DMS79 treated with DMSO at 0.1 percent for 48 hours (cell line): Measurements from ENCODE around the gene LSM14A.

Source experiments
- DNase-seq: peaks from one replicate; lab custom pipeline; 2025; lab: John Stamatoyannopoulos, UW

LSM14A gene

DNA sequence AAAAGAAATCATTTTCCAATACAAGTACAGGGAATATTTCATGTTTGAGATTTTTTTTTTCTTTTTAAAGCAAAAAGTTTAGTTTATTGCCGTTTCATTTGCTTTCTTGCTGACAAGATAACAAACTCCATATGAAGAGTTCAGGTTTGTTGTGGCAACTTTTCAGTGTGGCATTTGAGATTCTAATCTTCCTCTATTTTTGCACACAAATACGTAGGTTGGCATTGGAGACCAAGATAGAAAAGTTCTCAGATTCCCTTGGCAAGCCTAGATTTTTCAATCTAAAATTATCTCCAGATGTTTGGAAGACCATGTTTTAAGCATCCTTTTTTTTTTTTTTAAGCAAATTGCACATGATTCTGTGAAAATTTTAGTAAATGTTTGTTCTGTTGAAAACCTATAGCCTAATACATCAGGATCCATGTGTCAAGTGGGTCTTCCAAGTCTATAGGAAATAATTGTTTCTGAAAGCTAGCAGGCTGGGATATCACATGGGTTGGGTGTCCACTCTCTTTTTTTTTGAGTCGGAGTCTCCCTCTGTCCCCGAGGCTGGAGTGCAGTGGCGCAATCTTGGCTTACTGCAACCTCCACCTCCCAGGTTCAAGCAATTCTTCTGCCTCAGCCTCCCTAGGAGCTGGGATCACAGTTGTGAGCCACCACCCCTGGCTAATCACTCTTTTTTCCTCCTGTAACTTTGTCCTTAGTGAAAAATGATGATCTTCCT, 84.7 kb downstream of the LSM14A start:
- DNase-seq: no peak

DNA sequence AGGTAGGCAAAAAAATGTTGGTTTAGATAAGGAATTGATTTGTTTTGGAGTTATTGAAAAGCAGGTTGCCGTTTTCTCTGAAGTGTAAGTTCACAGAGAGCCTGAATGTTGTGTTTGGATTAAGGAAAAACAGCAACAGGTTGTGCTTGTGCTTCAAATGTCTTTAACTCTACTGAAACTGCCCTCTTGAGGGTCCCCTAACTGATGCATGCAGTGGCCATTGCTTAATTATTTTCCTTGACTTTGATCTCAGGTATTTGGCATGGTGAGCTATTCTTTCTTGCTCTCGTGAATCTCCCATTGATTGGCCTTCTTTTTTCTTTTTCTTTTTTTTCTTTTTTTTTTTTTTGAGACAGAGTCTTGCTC, 85.2 kb downstream of the LSM14A start:
- no peak for DNase-seq

DNA sequence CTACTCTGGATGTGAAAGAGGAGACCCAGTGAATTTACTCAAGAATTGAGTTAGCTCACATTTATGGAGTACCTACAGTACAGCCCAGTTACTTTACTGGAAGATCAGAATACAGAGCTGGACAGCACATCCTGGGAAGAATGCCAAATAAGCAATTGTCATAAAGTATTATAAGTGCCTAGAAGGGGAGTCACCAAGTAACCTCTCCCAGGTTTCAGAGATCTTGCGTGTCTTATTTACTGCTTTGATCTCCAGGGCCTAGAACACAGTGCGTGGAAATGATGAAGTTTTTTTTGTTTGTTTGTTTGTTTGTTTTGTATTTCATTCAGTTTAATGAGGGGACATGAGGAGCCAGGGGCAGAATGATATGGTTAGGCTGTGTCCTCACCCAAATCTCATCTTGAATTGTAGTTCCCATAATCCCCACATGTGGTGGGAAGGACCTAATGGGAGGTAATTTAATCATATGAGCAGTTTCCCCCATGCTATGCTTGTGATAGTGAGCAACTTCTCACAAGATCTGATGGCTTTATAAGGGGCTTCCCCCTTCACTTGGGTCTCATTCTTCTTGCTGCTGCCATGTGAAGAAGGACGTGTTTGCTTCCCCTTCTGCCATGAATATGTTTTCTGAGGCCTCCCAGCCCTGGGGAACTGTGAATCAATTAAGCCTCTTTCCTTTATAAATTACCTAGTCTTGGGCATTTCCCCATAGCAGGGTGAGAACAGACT, 87.2 kb downstream of the LSM14A start:
- DNase-seq: peak; percentile 14

DNA sequence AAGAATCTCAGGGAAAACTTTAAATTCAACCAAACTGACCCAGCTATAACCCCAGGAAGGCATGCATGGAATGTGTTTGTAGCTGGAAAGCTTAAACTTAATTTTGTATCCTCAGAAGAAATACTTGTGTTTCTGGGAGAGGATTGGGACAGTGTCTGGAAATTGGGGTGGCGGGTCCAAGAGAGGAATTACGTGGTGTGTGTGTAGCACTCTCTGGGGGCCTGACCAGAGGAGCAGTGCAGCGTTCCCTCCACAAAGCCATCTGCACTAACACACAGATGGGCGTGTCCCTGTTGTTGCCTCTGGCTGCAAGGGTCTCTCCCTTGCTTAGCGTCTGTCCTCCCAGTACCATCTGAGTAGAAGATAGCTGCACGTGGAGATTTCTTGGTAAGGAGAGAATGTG, 88.5 kb downstream of the LSM14A start:
- no peak for DNase-seq

DNA sequence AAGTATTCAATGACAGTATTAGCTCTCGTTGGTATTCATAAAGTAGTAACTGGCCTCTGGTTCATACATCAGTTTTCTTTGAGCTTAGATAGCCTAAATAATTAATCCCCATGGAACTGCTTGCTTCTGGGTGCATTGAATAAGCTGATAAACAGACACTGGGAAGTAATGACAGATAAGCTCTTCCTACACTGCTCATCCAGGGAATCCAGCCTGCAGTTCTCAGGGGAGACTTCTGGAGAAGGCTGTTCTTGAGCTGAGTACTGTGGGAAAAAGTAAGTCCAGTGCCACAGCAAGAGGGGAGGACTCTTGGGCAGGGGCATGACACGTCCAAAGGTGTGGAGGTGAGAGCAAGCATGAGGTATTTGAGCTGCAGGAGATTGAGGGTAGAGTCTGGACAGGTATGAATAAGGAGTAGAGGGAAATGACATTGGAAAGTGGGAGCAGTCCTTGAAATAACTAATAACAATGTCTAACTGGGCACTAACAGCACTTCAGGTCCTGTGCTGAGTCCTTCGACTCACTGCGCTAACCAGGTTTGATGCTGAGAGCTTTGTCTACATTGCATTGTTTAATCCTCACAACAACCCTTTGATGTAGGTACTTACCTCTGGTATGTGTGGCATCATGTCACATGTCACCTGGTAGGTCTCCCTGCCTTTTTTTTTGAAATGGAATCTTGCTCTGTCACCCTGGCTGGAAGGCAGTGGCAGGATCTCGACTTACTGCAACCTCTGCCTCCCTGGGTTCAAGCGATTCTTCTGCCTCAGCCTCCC, 89.2 kb downstream of the LSM14A start:
- no peak for DNase-seq

DNA sequence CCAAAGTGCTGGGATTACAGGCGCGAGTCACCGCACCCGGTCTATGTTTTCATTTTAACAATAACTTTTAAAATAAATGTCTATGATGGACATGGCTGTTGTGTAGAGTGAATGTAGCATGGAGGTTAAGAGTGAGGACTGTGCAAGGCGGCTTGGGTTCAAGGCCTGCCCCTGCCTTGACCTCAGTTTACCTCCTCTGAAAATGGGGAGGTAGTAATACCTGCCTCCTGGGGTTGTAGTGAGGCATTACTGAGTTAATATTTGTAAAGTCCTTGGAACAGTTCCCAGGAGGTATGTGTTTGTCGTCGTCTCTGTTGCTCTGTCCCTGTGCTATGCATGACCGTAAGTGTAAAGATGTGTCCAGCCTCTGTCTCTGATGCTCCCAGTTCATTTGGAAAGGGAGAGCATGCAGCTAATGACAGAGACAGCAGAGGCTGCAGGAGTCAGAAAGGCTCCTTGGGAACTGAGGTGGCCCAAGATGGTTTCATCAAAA, 91.5 kb downstream of the LSM14A start:
- no peak for DNase-seq

DNA sequence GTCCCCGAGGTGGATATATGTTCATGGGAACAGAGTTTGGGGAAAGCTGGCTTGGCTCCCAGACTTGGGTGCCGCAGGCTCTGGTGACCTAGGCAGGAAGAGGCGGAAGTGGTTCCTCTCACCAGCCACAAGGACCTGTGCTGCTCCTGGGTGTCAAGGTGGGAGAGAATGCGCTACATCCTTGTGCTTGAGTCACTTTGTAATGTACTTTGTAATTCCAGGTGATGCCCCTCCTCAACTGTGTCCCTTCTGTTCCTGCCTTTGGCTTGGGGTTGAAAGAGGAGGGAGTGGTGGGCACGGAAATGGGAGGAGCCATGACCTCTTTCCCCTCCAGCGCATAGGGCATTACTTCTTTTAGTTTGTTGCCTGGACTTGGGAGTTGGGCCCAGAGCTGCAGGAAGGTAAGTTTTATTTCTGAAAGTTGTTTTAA, 92.9 kb downstream of the LSM14A start:
- no peak for DNase-seq

DNA sequence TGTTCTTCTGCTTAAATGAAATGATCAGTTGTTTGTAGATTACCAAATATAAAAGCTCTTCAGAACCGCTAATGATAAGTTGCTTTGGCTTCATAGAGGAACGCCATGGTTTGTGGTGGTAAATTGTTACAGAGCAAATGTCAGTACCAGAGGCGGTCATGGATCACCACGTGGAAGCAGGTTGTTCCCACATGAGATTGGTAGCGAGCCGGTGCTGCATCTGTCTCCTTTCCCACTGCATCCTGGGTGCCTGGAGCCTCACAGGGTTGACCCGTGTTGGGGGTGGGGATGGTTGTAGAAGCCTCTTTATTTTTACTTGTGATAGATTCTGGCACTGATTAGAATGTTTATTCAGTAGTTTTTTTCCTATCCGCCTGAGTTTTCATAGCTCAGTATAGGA, 96.8 kb downstream of the LSM14A start:
- no peak for DNase-seq

DNA sequence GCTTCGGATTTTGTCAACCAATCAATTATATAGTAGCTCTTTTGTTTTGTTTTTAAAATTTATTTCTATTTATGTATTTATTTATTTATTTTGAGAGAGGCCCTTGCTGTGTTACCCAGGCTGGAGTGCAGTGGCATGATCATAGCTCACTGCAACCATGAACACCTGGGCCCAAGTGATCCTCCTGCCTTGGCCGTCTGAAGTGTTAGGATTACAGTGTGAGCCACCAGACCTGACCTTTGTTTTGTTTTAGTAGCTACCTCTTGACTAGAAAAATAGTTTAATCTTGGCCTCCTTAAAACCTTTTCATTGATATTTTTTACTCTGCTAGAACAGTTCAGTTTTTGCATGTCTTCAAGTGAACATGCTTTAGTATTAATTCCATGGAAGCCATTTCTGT, 97.2 kb downstream of the LSM14A start:
- DNase-seq: no peak

DNA sequence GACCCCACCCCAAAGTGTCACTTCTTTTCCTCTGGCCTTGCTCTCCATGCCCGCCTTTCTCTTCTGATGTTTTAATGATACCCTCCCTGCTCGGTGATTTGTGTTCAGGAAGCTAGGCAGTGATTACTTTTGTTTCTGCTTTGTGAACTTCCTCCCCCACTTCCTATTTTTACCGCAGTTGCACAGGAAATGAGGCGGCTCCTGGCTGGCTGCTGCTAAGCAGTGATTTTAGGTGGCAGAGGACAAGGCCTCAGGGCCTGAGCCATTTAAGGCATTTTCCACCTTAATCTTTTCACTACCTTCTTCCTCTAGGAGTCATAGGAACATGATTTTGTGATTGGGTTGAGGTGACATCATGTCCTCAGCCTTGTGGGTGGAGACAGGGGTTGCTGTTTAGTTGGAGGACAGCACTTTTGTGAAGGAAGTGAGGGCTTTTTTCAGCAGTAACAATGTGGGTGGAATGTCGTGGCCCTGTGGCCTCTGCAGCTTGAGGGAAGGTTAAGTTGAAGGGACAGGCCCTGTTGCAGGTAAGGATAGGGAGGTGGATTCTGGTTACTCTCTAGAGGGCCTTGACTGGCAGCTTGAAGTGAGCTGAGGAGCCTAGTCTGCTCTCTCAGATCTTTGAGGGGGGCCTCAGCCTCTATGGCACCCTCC, 97.8 kb downstream of the LSM14A start:
- no peak for DNase-seq

DNA sequence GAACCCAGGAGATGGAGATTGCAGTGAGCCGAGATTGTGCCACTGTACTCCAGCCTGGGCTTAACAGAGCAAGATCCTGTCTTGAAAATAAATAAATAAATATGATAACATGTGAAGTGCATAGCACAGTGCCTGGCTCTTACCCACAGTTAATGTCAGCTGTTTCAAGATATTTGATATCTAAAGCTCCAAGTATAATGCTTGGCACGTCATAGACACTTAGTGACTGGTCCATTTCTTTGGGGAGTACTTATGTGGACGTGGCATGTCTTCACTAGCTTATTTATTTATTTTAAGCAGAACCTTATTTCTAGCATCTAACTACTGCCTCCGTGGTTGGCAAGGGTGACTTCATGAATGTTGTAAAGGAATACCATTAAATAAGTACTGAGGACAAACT, 100.8 kb downstream of the LSM14A start:
- DNase-seq: no peak

DNA sequence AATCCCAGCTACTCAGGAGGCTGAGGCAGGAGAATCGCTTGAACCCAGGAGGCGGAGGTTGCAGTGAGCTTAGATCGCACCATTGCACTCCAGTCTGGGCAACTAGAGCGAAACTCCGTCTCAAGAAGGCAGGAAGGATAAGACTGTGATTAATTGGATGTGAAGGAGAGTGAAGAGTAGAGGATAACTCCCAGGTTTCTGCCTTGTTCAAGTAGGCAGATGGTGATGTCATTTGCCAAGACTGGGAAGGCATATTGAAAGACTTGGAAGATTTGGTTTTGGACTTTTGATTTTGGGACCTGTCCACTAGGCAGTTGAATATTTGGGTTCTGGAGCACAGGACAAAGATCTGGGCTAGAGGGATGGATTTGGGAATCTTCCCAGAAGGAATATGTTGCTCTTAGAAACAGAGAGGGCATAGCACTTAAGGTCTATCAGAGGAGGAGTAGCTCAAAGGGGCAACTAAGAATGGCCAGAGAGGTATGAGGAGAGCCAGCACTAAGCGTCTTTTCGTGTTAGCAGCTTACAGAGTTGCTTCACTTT, 102.1 kb downstream of the LSM14A start:
- DNase-seq: no peak

DNA sequence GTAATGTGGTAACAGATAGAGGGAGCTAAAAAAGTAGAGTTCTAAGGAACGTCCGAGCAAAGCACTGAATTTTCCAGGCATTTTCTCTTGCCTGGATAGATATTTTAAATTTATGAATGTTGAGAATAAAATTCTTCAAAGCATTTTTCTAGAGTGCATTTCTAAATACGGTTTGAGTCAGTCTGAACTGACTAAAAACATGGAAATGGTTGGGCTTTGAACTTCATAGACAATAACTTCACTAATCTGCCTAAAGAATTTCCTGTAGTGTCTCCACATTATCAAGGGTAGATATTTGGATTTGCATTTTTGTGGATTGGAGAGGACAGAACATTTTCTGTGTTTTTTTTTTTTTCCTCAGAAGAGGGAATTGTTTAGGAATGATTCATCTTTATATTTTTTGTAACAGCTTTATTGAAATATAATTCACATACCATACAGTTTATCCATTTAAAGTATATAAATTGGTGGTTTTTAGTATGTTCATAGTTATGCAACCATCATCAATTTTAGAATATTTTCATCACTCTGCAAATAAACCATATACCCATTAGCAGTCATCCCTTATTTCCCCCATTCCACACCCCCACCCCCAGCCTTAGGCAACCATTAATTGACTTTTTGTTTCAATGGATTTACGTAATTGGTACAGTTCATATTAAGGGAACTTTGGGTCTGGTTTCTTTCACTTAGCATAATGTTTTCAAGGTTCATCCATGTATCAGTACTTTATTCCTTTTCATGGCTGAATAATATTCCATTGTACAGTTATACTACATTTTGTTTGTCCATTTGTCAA, 102.7 kb downstream of the LSM14A start:
- no peak for DNase-seq

DNA sequence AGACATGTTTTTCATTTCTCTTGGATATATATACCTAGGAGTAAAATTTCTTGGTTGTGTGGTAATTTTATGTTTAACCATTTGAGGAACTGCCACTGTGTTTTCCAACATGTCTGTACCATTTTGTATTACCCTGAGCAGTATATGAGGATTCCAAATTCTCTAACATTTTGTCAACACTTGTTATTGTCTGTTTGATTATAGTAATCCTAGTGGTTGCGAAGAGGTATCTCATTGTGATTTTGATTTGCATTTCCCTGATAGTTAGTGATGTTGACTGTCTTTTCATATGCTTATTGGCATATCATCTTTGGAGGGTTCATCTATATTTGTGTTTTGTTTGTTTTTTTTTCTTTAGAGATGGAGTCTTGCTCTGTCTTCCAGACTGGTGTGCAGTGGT, 103.4 kb downstream of the LSM14A start:
- DNase-seq: no peak

DNA sequence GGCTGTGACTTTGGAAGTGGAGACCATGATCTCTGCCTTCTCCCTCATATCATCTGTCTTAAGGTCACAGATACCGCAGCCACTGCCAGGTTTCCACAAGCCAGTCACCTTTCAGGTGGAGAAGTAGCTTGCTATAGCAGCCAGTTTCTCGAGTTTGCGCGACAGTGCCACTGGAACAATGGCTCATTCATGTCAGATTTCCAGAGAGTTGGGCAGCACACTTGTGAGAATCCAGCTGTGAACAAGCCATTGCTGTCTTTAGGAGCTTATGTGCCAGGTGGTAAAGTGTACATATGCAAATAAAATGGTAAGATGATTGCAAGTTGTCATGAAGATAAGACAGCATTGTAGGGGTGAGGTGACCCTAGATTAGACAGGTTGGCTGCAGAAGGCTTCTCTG, 104.3 kb downstream of the LSM14A start:
- DNase-seq: peak; percentile 31

DNA sequence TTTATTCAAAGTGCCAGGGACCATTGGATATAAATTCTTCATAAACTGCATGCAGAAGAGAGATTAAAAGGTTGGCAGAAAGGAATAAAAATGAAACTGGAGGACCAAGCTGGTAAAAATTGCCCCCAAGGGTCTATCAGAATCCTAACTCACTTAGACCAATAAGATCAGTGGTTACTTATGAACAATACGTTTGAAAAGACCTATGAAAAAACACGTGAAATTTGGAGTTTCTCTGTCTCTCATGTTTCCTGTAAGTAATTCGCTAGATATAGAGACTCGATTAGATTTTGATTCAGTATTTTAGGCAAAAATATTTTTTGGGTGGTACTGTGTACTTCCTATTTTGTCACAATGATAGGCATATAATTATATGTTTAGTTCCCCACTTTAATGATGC, 104.9 kb downstream of the LSM14A start:
- DNase-seq: no peak

DNA sequence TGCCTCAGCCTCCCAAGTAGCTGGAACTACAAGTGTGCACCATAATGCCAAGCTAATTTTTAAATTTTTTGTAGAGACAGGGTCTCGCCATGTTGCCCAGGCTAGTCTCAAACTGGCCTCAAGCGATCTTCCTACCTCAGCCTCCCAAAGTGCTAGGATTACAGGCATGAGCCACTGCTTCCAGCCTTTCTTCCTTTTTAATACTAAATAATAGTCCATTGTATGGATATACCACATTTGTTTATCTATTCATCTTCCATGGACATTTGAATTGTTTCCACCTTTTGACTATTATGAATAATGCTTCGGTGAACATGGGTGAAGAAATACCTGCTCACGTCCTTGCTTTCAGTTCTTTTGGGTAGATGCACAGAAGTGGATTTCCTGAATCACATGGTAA, 106.5 kb downstream of the LSM14A start:
- DNase-seq: no peak
